ENCODE results near the gene AKR1C2.
"Not testable (repeated sequence)": the region's sequence is repeated elsewhere in the genome, so short reads cannot be mapped to it uniquely, and the experiment has no call there.

AKR1C2 gene

GRCh38 chr10:5004030-5004385 lies 351 bp upstream of the AKR1C2 start:
- not testable (repeated sequence) for H3K4me1 ChIP-seq (ENCODE audit: insufficient read depth, low read length, poor library complexity, severe bottlenecking); H3K9me2 ChIP-seq (replicated peaks; ENCODE audit: low read depth, low read length); H3K9ac ChIP-seq (ENCODE audit: low read depth, low read length, poor library complexity, severe bottlenecking); H4K20me1 ChIP-seq (ENCODE audit: insufficient read depth, low read length, poor library complexity, severe bottlenecking); H3K27me3 ChIP-seq (ENCODE audit: insufficient read depth, low read length, poor library complexity, severe bottlenecking); H3K9me3 ChIP-seq (ENCODE audit: insufficient read depth, low read depth, low read length); H3F3A ChIP-seq (ENCODE audit: low read depth); H3K36me3 ChIP-seq (ENCODE audit: insufficient read depth, low read length); H3K4me2 ChIP-seq (ENCODE audit: low read depth, low read length, poor library complexity, severe bottlenecking); H2AFZ ChIP-seq (ENCODE audit: low read length); H3K79me2 ChIP-seq (ENCODE audit: insufficient read depth, low read length); H3K4me3 ChIP-seq (ENCODE audit: low read length, poor library complexity, severe bottlenecking)

GRCh38 chr10:5002013-5002727 lies 1.5 kb downstream of the AKR1C2 start:
- Histone ChIP-seq H3K4me3 (ENCODE audit: low read length, poor library complexity, severe bottlenecking) (no peak overlapping the region), H3K4me2 (ENCODE audit: low read depth, low read length, poor library complexity, severe bottlenecking) (no peak overlapping the region), H3K79me2 (ENCODE audit: insufficient read depth, low read length) (no peaks in the 10 kb centered on the region), H3K9ac (ENCODE audit: low read depth, low read length, poor library complexity, severe bottlenecking) (no peak overlapping the region), H3F3A (ENCODE audit: low read depth) (no peaks in the 10 kb centered on the region), H3K36me3 (ENCODE audit: insufficient read depth, low read length) (no peaks in the 10 kb centered on the region), H4K20me1 (ENCODE audit: insufficient read depth, low read length, poor library complexity, severe bottlenecking) (no peaks in the 10 kb centered on the region), H2AFZ (ENCODE audit: low read length) (no peak overlapping the region), H3K4me1 (ENCODE audit: insufficient read depth, low read length, poor library complexity, severe bottlenecking) (no peaks in the 10 kb centered on the region), H3K9me2 (replicated peaks; ENCODE audit: low read depth, low read length) (no peaks in the 10 kb centered on the region), H3K9me3 (ENCODE audit: insufficient read depth, low read depth, low read length) (no peaks in the 10 kb centered on the region), H3K27me3 (ENCODE audit: insufficient read depth, low read length, poor library complexity, severe bottlenecking) (peaks cover 3% of the 10 kb centered on the region)
- no peak for TF ChIP-seq EZH2phosphoT487 (IDR thresholded peaks at IDR 0.05; ENCODE audit: borderline replicate concordance)
- no peak for TF ChIP-seq CTCF (conservative IDR thresholded peaks at IDR 0.05; ENCODE audit: low read length)

- H3K4me3 ChIP-seq (ENCODE audit: low read length, poor library complexity, severe bottlenecking), result no peak overlapping the region
- no peaks in the 10 kb centered on the region for H3K27me3 ChIP-seq (ENCODE audit: insufficient read depth, low read length, poor library complexity, severe bottlenecking)
- H3K9me2 ChIP-seq (replicated peaks; ENCODE audit: low read depth, low read length), result no peaks in the 10 kb centered on the region
- TF ChIP-seq CTCF (conservative IDR thresholded peaks at IDR 0.05; ENCODE audit: low read length), result no peak
- TF ChIP-seq EZH2phosphoT487 (IDR thresholded peaks at IDR 0.05; ENCODE audit: borderline replicate concordance), result no peak
- no peaks in the 10 kb centered on the region for H3F3A ChIP-seq (ENCODE audit: low read depth)
- no peaks in the 10 kb centered on the region for H3K79me2 ChIP-seq (ENCODE audit: insufficient read depth, low read length)
- no peaks in the 10 kb centered on the region for H3K4me1 ChIP-seq (ENCODE audit: insufficient read depth, low read length, poor library complexity, severe bottlenecking)
- no peak overlapping the region for H2AFZ ChIP-seq (ENCODE audit: low read length)
- H3K9ac ChIP-seq (ENCODE audit: low read depth, low read length, poor library complexity, severe bottlenecking), result no peak overlapping the region
- H3K36me3 ChIP-seq (ENCODE audit: insufficient read depth, low read length), result no peaks in the 10 kb centered on the region
- H3K9me3 ChIP-seq (ENCODE audit: insufficient read depth, low read depth, low read length), result no peaks in the 10 kb centered on the region
- H4K20me1 ChIP-seq (ENCODE audit: insufficient read depth, low read length, poor library complexity, severe bottlenecking), result no peaks in the 10 kb centered on the region
- no peak overlapping the region for H3K4me2 ChIP-seq (ENCODE audit: low read depth, low read length, poor library complexity, severe bottlenecking)
Observed at GRCh38 chr10:4998671-4999070, 5.0 kb downstream of the AKR1C2 start.

GRCh38 chr10:4994260-4994659 lies 9.4 kb downstream of the AKR1C2 start:
- H3K9ac ChIP-seq (ENCODE audit: low read depth, low read length, poor library complexity, severe bottlenecking); H3K79me2 ChIP-seq (ENCODE audit: insufficient read depth, low read length); H3K4me1 ChIP-seq (ENCODE audit: insufficient read depth, low read length, poor library complexity, severe bottlenecking); H3K4me3 ChIP-seq (ENCODE audit: low read length, poor library complexity, severe bottlenecking); H3K9me2 ChIP-seq (replicated peaks; ENCODE audit: low read depth, low read length); H3K36me3 ChIP-seq (ENCODE audit: insufficient read depth, low read length); H3K27me3 ChIP-seq (ENCODE audit: insufficient read depth, low read length, poor library complexity, severe bottlenecking); H3K9me3 ChIP-seq (ENCODE audit: insufficient read depth, low read depth, low read length); H3K4me2 ChIP-seq (ENCODE audit: low read depth, low read length, poor library complexity, severe bottlenecking); H4K20me1 ChIP-seq (ENCODE audit: insufficient read depth, low read length, poor library complexity, severe bottlenecking); H3F3A ChIP-seq (ENCODE audit: low read depth); H2AFZ ChIP-seq (ENCODE audit: low read length): not testable (repeated sequence)

- H3K79me2 ChIP-seq (ENCODE audit: insufficient read depth, low read length); H3K9me3 ChIP-seq (ENCODE audit: insufficient read depth, low read depth, low read length); H3F3A ChIP-seq (ENCODE audit: low read depth): not testable (repeated sequence)
Observed at GRCh38 chr10:4992564-4992963, 11.1 kb downstream of the AKR1C2 start.

GRCh38 chr10:4991463-4991862 lies 12.2 kb downstream of the AKR1C2 start:
- H3K9me3 ChIP-seq (ENCODE audit: insufficient read depth, low read depth, low read length); H3K4me2 ChIP-seq (ENCODE audit: low read depth, low read length, poor library complexity, severe bottlenecking); H3K79me2 ChIP-seq (ENCODE audit: insufficient read depth, low read length); H3K36me3 ChIP-seq (ENCODE audit: insufficient read depth, low read length); H4K20me1 ChIP-seq (ENCODE audit: insufficient read depth, low read length, poor library complexity, severe bottlenecking); H3K27me3 ChIP-seq (ENCODE audit: insufficient read depth, low read length, poor library complexity, severe bottlenecking); H3K4me3 ChIP-seq (ENCODE audit: low read length, poor library complexity, severe bottlenecking); H3F3A ChIP-seq (ENCODE audit: low read depth); H2AFZ ChIP-seq (ENCODE audit: low read length); H3K4me1 ChIP-seq (ENCODE audit: insufficient read depth, low read length, poor library complexity, severe bottlenecking); H3K9me2 ChIP-seq (replicated peaks; ENCODE audit: low read depth, low read length); H3K9ac ChIP-seq (ENCODE audit: low read depth, low read length, poor library complexity, severe bottlenecking): not testable (repeated sequence)

More at GRCh38 chr10:4992564-4992963, 11.1 kb downstream of the AKR1C2 start:
- H2AFZ ChIP-seq (ENCODE audit: low read length); H3K27me3 ChIP-seq (ENCODE audit: insufficient read depth, low read length, poor library complexity, severe bottlenecking); H3K9ac ChIP-seq (ENCODE audit: low read depth, low read length, poor library complexity, severe bottlenecking); H3K4me1 ChIP-seq (ENCODE audit: insufficient read depth, low read length, poor library complexity, severe bottlenecking); H3K36me3 ChIP-seq (ENCODE audit: insufficient read depth, low read length); H3K9me2 ChIP-seq (replicated peaks; ENCODE audit: low read depth, low read length); H3K4me2 ChIP-seq (ENCODE audit: low read depth, low read length, poor library complexity, severe bottlenecking); H3K4me3 ChIP-seq (ENCODE audit: low read length, poor library complexity, severe bottlenecking); H4K20me1 ChIP-seq (ENCODE audit: insufficient read depth, low read length, poor library complexity, severe bottlenecking): not testable (repeated sequence)
